GM19351 (cell line): Measurements from ENCODE around the gene ZFYVE21.
A peak's percentile ranks its signal among the peaks of the same experiment; 100 is the strongest.

Source experiments
- ATAC-seq: cut with Tn5 transposase; IDR thresholded peaks from one replicate; pipeline ENCODE4 v1.9.1; 2021; ENCODE audit warnings: mild to moderate bottlenecking, moderate library complexity; ENCODE audit not compliant: unreplicated experiment

Gene ZFYVE21

GRCh38 chr14:103715052-103716000 is at the start of gene ZFYVE21, which contains the start of gene XRCC3:
ZFYVE21 (plus strand) TSS chr14:103715810; CDS start chr14:103715842, 32 bp downstream.
XRCC3 (minus strand) TSS chr14:103715451; CDS start chr14:103711087, 4,364 bp downstream.
- ATAC-seq = peak; percentile 91

GRCh38 chr14:103667671-103668070 is 47.9 kb upstream of the ZFYVE21 start:
- no peak for ATAC-seq

GRCh38 chr14:103668117-103668516 is 47.5 kb upstream of the ZFYVE21 start:
- ATAC-seq = no peak

GRCh38 chr14:103669370-103669769 is 46.2 kb upstream of the ZFYVE21 start:
- no peak for ATAC-seq

- ATAC-seq = no peak
Measured at GRCh38 chr14:103671911-103672310, 43.7 kb upstream of the ZFYVE21 start.

GRCh38 chr14:103675957-103676356 is 39.7 kb upstream of the ZFYVE21 start:
- no peak for ATAC-seq

- no peak for ATAC-seq
Measured at GRCh38 chr14:103676881-103677675, 38.5 kb upstream of the ZFYVE21 start.

GRCh38 chr14:103679351-103679750 is 36.3 kb upstream of the ZFYVE21 start:
- peak; percentile 87 for ATAC-seq

GRCh38 chr14:103680491-103681231 is 34.9 kb upstream of the ZFYVE21 start:
- ATAC-seq = no peak

GRCh38 chr14:103683139-103683538 is 32.5 kb upstream of the ZFYVE21 start:
- no peak for ATAC-seq

- ATAC-seq = no peak
Measured at GRCh38 chr14:103684471-103684870, 31.1 kb upstream of the ZFYVE21 start.

- no peak for ATAC-seq
Measured at GRCh38 chr14:103684871-103685270, 30.7 kb upstream of the ZFYVE21 start.

GRCh38 chr14:103685276-103686211 is 30.1 kb upstream of the ZFYVE21 start:
- ATAC-seq = no peak

GRCh38 chr14:103686831-103687485 is 28.7 kb upstream of the ZFYVE21 start:
- no peak for ATAC-seq

GRCh38 chr14:103687712-103688111 is 27.9 kb upstream of the ZFYVE21 start:
- no peak for ATAC-seq

- ATAC-seq = no peak
Measured at GRCh38 chr14:103688441-103688840, 27.2 kb upstream of the ZFYVE21 start.

GRCh38 chr14:103688906-103689902 is 26.4 kb upstream of the ZFYVE21 start:
- peak; percentile 72 for ATAC-seq

- no peak for ATAC-seq
Measured at GRCh38 chr14:103690332-103690731, 25.3 kb upstream of the ZFYVE21 start.
